ENCODE results near the gene TBX15.

Gene TBX15

DNA sequence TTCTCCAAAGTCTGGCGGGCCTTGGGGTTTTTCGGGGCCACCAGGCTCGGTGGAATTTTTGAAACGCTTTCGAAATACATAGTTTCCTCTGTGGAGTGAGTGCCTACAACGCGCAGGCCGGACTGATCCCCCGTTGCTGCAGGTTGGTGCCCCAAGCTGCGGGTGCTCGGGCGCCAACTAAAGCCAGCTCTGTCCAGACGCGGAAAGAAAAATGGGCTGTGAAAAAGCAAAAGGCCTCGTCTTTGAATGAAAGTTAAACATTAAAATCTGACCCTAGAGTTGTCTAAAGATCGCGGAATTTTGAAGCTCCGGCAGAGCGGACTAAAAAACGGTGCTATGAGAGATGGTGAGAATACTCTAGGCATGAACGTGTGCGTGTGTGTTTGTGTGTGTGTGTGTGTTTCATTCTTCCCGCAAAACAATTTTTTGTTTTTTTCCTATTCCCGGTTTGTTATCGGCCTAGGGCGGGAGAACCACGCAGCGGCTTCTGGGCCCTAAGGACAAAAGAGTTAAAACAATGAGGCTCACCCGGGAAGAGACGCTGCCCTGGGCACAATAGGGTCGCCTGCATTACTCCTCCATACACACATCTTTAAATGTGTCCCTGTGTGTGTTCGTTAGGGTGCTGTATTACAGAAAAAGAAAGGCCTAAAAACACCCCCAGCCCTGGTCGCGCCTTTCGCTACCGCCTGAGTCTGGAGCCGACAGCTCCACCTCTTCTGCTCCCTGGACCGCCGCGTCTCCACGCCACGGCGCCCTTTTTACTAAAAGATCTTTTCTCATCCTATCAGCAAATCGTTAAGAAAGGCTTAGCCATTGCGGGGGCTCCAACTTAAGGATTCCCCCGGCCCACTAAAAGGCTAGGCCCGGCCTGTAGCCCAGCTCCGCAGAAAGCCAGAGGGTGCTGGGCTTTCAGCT lies 3.2 kb downstream of the TBX15 start:
- DNase-seq = no peak

DNA sequence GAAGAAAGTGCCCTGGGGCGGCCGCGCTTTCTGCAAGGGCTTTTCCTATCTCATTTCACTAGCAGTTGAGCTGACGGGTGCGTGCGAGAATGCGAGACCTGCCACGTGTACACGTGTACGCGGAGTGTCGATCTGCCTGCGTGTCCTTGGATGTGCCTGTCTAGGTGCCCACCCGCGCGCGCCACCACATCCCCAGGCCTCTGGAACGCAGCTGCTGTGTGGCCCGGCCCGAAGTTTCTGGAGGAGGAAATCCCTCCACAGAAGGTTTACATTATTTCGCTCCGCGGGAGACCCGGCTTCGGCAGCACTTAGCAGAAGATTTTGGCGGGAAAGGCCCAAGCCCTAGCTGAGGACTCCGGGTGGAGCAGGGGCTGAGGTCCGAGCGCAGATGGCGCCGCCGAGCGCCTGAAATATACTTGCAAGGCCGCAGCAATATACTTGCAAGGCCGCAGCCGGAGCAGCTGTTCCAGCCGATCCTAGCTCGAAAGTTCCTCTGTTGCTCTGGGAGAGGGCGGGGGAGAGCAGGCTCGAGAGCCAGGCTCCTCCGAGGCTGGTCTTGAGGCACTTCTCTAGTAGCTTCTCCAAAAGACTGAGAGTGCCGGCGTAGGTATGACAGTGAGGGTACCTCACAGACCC lies 3.9 kb downstream of the TBX15 start:
- no peak for DNase-seq

DNA sequence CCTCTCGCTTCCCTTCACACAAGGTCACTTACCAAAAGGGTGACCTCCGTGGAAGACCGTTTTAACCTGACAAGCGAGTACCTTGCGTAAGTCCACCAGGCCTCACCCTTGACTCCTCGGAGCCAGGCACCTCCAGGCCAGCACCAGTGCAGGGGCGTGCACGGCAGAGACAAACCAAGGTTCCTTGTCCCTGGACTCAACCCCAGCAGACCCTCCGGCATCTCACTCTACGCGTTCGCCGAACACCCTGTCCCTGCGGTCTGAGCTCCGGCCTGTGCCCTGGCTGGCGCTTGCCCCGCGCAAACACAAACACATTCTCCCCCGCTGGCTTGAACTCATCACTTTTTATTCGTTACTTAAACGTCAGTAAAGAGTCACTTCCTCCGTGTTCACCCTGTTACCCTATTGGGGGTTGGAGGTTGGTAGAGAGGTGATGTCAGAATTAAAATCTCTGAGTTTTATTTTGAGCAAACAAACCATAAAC lies 4.5 kb downstream of the TBX15 start:
- DNase-seq = no peak

DNA sequence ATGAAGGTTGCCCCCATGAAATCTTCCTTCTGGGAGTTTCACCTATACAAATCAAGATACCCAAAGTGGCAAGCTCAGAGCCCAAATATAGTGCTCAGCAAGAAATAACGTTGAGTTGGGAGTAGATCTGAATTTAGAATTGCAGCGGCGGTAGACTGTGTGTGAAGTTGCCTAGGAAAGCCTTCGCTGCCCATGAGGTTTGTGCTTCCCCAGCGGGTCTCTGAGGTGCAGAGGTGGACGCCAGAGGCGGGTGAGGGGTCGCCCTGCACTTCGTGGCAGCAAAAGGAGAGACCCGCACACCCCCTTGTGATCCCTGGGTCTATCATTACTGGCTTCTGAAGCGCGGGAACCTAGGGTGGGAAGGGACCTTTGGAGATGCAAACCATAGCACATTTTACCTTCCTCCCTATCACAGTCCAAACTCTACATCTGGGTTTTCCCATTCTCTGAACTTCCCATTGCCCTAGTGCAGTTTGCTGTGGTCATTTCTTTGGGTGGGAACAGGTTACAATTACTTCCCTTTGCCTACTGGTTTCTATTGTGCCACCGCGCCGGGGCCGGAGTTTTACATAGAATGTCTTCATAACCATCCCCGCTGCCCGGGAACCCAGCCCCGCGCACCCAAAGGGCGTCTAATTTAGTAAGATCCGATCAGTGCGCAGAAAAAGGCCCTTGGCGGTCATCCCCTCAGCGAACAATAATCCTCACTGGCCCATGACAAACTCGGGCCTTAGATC lies 5.2 kb downstream of the TBX15 start:
- no peak for DNase-seq

DNA sequence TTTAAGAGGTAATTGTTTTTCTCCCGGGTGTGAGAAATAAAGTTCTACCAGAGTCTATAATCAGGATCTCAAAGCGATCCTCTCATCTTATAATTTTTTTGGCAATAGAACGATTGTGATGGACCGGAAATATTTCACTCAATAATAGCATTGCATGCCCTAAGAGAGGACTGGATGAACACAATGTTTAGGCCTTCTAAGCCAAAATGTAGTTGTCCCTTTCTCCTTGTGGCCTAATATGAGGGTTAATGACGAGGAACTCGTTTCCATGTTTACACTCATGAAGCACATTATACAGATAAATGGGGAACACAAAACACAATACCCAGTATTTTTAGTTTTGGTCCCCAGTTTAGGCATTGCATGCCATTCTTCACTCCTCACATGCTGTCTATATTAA lies 5.9 kb downstream of the TBX15 start:
- no peak for DNase-seq

DNA sequence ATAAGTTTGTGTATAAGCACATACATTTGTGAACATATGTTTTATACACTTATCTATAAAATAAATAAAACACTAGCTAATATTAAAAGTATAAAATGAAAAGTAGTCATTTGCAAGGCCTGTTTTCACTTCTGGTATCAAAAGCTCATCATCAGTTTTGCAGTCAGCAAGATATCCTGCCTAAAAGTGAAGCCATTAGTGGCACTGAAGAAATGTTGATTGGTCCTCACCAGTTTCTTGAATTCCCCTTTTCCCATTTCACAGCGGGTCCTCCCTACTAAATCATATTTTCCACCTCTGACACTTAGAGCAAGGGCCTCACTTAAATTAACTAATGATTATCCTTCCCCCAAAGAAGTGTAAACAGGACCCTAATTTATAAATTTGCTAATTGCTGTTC lies 6.7 kb downstream of the TBX15 start:
- DNase-seq = no peak

DNA sequence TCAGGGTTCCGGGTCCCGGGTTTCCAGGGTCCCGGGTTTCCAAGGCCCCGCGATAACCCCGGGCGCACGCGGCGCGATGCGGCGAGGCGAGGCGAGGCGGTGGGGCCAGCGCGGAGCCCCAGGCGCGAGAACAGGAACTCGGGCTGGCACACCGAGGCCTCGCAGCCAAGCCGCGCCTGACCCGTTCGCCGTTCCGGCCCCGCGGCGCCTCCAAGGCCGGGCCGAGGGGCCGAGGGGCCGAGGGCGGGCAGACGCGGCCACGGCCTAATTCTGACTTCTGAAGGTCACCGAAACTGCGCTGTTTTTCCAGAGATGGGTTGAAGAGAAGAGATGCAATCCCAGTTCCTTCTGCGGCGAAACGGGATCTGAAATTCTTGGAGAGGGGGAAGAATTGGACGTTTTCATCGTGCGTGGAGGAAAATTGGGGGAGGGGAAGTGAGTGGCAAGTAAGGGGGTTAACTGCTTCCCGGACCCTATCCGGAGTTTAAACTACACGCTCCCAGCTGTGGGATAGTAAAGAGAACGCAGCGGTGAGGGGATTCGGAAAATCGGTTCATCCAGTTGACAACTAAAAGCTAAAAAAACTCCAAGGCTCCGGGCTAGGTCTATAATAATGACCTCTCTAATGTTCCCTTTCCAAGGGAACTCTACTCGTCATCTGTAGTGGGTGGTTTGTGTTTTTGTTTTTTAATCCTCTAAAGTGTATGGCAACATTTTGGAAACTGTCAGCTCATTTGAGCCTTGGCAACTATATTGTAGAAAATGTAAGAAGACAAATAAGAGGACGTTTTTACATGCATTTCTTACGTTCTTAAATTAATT lies 8.2 kb downstream of the TBX15 start:
- no peak for DNase-seq

DNA sequence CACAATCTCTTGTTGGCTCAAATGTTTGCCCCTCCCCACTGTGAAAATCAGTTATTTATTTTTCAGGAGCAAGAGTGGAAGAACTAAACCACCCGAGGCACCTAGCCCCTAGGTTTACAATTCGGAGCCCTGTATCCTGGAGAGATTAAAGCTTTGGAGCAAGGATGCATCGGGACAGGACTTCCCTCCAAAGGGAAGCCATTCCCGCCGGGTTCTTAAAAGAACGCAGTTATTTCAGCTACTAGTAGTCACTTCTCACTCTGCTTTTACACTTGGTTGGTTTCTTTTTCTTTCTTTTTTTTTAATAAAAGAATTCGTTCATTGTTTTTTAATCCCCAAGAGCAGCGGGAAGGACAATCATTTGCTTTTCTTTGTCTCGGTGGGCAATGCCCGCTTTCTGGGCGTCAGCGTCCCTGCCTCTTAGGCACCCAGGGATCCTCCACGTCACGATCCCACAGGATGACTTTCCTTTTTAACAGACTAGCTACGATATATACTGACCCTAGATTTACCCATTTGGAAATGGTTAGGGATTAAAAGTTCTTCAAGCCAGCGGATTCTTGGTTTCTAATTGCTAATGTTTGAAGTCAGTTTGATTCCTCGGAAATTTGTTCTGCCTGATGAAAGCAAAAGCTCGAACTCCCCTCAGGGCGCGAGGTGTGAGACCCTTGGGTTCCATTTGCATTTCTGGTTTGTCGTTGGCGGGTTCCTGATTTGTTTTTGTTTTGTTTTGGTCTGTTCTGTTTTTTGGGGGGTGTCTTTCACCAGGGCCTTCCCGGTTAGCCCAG lies 9.0 kb downstream of the TBX15 start:
- no peak for DNase-seq

DNA sequence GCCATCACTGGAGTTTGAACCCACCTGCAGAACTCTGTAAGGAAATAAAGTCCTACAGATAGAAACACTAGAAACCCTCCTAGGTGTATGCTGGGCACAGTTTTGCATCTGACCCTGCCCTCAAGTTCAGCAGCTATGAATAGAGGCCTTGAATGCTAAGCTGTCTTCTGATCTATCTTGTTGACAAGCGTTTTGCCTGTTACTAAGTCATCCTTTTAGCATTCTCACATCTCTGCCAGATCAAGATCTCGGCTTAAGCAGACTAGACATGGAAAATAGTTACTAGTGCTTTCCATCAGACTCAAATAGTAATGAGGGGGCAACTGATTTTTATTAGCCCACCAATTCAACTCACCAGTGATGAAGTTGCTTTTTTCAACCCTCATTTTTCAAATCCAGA lies 10.5 kb downstream of the TBX15 start:
- no peak for DNase-seq

DNA sequence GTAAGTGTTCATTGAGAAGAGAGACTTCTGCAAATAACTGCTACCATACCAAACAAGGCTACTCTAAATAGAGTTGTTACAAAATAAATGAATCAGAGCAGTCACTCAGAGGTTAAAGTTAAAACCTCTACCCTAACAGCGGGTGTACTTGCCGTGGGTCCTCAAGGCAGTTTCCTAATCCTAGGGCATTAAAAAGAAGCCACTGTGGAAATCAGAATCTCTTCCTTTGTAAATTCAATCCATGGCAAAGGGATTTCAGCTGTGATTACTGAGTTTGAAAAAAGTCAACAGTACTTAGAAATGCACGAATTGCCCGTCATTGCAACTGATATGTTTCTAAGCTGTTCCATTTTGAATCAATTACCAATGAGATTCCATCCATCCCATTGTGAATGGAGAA lies 13.5 kb downstream of the TBX15 start:
- DNase-seq = no peak

DNA sequence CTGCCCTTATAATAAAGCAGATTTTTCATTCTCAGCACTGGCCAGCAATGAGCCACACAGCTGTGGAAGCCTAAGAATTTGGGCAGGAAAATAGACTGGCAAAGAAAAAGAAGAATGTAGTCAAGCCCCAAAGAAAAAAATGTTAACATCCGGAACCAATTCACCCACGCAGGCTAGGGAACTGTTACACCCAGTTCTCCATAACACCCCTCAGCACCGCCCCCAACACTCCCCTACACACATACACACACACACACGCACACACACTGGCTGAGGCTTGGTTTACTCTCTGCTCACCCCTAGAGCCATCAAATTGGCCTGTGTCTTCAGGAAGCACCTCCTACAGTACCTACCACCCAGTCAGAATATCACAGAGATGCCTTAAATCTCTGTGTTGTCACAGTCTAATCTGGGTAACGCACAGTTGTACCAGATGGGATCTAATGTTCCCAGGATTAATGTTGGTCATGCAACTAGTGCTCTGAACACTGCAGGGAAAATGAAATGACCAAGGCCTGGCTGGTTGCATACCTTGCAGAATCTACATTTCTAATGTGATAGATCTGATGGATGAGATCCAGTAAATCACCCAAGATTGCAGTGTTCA lies 14.5 kb downstream of the TBX15 start:
- no peak for DNase-seq

DNA sequence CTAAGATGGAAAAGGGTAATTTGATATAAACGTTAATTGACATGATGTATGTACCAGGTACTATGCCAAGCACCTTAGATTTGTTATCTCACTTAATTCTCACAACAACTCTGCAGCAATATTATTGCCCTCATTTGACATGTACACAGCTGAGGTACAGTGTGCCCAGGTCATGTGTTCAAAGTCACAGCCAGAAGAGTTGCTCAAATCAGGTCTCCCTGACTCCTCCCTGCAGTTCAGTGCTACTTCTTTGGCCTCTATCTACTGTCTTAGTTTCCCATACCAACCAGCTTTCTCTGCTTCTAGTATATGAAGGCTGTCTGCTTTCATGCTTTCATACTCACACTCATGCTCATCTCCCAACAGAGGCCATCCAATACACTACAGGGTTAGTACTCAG lies 15.1 kb downstream of the TBX15 start:
- no peak for DNase-seq

DNA sequence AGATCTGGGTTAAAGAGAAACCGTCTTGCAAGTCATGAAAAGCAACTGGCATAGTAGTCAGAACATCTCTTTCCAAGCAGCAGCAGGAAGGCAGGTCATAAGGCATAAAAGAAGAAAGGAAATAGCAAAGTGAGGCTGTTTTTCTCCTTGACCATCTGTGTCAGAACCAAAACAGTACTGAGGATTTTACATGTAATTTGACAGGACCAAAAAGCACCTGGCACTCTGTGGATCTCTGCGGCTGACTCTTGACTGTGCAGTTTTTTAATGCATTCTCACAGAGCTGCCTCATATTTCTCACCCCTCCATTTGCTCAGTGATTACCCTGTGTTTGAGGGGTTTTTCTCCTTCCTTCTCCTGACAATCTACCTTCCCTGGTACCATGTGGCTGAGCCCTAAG lies 17.7 kb downstream of the TBX15 start:
- DNase-seq = no peak

DNA sequence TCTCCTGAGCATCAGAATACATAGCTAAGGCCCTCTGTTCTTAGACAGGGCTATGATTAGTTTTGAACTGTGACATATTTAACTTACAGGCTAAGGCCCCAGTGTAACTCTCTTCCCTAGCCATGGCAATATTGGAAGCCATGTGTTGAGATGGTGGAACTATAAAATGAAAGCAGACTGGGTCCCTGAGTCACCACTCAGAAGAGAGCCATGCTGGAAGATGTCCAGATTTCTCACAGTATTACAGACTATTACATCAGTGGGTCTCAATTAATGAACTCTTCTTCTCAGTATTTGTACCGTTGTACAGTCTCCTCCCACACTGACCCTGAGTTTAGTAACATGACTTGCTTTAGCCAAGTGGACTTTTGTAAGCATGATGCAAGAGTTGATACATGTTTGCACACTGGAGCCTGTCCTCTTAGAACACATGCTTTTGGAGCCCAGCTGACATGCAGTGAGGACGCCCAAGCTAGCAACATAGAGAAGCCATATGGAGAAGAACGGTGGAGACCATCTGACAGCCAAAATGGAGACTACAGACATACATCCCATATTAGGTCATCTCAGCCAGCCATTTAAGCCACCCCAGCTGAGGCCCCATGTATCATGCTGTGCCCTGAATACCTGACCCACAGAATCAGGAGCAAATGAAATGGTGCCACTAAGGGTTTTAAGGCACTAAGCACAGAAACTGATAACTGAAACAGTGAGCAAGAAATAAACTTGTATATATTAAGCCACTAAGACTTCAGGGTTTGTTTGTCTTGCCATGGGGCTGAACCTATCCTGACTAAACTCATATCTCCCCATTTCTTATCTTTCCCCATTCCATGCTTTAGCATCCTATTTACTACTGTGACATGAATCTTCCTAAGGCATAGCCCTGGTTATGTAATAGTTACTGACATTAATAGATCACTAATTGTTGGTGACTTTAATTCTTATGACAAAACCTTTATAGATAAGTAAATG lies 24.4 kb downstream of the TBX15 start:
- DNase-seq = no peak

DNA sequence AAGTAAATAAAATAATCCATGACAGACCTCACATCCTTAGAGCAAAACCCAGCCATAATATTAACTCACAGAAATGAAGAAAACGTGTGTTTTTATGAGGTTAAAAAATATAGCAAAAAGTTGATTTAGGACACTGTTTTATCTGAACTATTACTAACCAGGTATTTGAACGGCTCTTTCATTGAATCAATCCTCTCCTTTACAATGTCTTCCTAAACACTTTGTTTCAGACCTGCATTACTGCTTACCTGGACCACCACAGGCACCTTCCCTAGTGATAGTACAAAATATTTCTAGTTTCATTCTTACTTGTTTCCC lies 25.0 kb downstream of the TBX15 start:
- no peak for DNase-seq

DNA sequence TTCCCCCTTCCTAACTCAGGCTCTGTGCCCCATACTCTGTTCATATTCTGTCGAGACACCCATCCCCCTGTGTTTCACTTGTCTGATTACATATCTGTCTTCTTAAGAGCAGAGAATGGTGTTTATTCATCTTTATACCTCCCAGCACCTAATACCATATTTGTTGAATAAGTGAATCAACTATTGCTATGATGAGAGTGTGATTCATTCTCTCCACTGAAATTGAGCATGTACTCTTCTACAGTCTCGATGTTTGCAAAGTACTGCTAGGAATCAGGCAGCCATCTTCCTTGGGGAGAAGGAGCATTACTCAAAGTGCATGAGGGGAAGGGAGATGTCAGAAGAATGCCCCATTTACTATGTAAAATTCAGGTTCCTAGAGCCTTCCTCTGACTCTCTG lies 27.0 kb downstream of the TBX15 start:
- DNase-seq = no peak

DNA sequence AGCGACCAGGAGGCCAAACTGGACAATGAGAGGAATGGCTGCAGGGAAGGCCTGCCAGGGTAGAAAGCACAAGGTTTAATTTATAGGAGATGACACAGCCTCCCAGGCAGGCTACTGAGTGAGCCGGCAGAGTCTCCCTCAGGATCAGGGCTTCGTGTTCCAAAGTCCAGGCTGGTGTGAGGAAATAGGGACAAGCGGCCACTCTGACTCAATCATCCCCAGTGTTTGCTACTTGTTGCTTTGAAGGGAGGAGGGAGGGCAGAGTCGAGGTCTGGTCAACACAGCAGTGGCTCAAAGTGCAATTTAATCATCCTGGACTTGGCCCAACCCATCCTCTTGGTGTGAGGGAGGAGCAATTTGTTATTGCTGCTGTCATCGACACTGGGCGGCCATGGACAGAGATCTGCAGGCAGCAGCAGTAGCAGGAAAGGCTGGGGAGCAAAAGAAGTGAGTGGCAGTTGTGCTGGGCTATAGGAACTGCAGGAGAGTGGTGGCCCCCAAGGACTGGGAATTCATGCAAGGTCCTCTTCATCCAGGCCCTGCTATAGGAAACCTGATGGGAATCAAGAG lies 27.5 kb downstream of the TBX15 start:
- no peak for DNase-seq

DNA sequence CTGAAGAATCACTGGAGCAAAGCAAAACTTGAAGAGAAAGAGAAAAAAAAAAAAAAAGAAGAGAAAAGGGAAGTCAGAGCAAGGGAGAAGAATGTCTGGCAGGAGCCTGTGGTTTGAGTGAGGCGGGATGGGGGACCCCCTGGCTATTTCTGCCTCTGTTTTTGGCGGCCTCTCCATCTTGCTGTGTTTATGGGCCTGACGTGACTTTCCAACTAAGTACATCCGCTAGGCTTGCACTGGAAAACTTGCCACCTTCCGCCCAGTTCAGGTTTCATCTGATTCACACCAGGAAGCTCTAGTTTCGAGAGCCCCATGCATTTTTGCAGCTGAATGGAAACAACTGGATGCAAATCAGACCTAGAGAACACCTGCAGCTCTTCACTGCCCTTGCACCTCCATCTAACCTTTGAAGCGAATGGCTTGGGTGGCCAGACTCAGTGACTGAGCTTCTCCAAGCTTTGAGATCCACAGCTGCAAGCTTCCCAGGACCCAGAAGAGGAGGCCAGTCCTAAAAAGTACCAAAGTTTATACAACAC lies 28.0 kb downstream of the TBX15 start:
- no peak for DNase-seq

DNA sequence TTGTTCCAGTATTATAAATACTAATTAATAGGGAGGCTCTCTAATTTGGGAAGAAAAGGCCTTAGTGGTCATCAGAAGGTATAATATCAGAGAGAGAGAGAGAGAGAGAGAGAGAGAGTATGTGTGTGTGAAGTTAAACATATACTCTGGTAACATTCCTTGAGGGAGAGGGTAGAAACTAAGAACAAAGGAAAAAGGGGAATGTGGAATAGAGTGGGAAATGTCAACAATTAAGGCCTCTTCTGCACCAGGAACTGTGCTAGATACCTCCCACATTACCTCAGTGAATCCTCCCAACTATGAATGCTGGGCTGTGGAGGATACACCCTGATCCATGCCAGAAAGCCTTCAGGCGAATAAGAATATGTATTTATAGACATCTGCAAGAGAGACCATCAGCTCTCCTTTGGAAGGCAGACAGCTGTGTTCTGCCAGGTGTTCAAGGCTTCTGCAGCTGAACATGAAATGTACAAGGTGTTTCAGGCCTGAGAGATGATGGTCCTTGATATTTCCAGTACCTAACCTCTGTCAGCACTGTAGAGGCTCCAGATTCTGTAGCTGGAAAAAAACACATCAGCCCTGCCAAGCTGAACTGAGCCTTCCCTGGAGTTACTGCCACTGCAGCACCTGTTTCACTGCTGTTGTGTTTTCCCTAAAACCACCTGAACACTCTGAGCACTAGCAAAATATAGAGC lies 29.1 kb downstream of the TBX15 start:
- no peak for DNase-seq
